Measurements from ENCODE around the gene INTS11.

Gene INTS11

GRCh38 chr1:1331068-1331965 is 6.9 kb upstream of the INTS11 start, which contains the start of gene TAS1R3:
Gene TAS1R3, plus strand, starts transcription at chr1:1331280. Its CDS starts 66 bp downstream, at chr1:1331346.
- H3K9me3 Mint-ChIP-seq = peaks cover 3% of the 10 kb centered on the region
- no peaks in the 10 kb centered on the region for H3K27me3 Mint-ChIP-seq
- no peak within 1 kb of the TSS for H3K4me3 Mint-ChIP-seq
- H3K4me1 Mint-ChIP-seq (ENCODE audit: low read depth) = peaks cover 3% of the 10 kb centered on the region
- no peak within 1 kb of the TSS for H3K27ac Mint-ChIP-seq
- H3K36me3 Mint-ChIP-seq (ENCODE audit: low read depth) = no peaks in the 10 kb centered on the region

DNA sequence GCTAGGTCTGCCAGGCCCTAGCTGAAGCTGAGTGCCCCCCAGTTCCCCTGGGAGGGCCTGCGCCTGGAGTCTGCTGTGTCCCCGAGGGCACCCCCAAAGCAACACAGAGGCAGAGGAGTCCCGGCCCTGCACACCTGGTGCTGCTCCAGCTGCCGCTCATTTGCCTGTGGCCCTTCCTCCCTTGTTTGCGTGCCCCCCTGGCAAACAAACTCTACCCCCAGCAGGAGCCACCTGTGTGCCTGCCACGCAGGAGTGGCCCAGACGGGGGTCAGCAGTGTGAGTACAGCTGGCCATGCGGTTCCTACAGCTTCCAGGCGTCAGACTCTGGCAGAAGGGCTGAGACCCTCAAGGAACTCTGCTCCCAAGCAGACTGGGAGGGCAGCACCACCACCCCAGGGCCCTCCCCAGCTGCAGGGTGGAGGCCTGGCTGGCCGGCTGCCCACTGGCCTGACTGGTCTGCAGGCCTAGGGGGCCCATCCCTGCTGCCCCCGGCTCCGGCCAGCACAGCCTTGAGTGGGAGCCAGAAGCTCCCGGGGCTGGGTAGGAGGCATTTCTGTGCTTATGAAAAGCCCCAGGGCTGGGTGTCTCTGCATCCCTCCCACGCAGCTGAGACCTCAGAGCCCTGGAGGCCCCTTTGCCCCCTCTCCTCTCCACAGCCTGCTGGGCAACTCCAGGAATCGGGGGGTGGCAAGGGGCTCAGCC is 6.1 kb upstream of the INTS11 start:
- peaks cover 3% of the 10 kb centered on the region for H3K9me3 Mint-ChIP-seq
- H3K36me3 Mint-ChIP-seq (ENCODE audit: low read depth) = no peaks in the 10 kb centered on the region
- no peak overlapping the region for H3K4me3 Mint-ChIP-seq
- no peak overlapping the region for H3K27ac Mint-ChIP-seq
- peaks cover 3% of the 10 kb centered on the region for H3K4me1 Mint-ChIP-seq (ENCODE audit: low read depth)
- no peaks in the 10 kb centered on the region for H3K27me3 Mint-ChIP-seq

DNA sequence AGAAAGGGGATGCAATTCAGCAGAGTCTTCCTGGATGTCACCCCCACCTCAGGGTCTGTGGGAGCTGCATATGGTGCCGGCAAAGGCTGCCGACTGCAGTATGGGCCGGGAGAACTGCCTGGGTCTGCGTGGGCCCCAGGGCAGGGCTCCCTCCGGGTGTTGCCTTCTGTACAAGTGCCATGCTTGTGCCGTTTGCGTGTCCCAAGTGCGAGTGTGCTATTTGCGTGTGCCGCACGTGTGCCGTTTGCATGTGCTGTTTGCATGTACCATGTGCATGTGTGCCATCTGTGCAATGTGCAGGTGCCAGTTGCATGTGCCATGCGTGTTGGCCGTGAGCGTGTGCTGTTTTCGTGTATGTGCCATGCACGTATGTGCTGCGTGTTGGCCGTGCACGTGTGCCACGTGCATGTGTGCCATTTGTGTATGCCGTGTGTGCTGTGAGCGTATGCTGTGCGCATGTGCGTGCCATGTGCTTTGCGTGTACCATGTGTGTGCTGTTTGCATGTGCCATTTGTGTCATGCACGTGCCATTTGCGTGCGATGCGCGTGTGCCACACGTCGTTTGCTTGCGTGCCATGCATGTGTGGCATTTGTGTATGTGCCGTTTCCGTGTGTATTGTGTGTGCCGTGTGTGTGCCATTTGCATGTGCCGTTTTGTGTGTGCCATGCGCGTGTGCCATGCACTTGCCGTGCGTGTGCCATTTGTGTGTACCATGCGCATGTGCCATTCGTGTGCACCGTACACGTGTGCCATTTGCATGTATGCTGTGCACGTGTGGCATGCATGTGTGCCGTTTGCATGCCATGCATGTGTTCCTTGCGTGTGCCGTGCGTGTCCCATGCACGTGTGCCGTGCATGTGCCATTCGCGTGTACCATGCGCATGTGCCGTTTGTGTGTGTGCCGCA is 5.1 kb upstream of the INTS11 start:
- no peaks in the 10 kb centered on the region for H3K36me3 Mint-ChIP-seq (ENCODE audit: low read depth)
- H3K27ac Mint-ChIP-seq = peak overlapping the region; percentile 26
- H3K9me3 Mint-ChIP-seq = peaks cover 3% of the 10 kb centered on the region
- H3K27me3 Mint-ChIP-seq = no peaks in the 10 kb centered on the region
- H3K4me1 Mint-ChIP-seq (ENCODE audit: low read depth) = peaks cover 3% of the 10 kb centered on the region
- no peak overlapping the region for H3K4me3 Mint-ChIP-seq

GRCh38 chr1:1328254-1328653 is 3.8 kb upstream of the INTS11 start:
- Mint-ChIP-seq H3K36me3 (ENCODE audit: low read depth) (peaks cover 5% of the 10 kb centered on the region), H3K4me3 (no peak overlapping the region), H3K27me3 (no peaks in the 10 kb centered on the region), H3K4me1 (ENCODE audit: low read depth) (peaks cover 8% of the 10 kb centered on the region), H3K9me3 (peaks cover 3% of the 10 kb centered on the region), H3K27ac (no peak overlapping the region)

GRCh38 chr1:1327291-1327690 is 2.8 kb upstream of the INTS11 start:
- peaks cover 16% of the 10 kb centered on the region for H3K4me1 Mint-ChIP-seq (ENCODE audit: low read depth)
- peaks cover 3% of the 10 kb centered on the region for H3K9me3 Mint-ChIP-seq
- no peaks in the 10 kb centered on the region for H3K27me3 Mint-ChIP-seq
- H3K4me3 Mint-ChIP-seq = no peak overlapping the region
- no peak overlapping the region for H3K27ac Mint-ChIP-seq
- peaks cover 5% of the 10 kb centered on the region for H3K36me3 Mint-ChIP-seq (ENCODE audit: low read depth)

DNA sequence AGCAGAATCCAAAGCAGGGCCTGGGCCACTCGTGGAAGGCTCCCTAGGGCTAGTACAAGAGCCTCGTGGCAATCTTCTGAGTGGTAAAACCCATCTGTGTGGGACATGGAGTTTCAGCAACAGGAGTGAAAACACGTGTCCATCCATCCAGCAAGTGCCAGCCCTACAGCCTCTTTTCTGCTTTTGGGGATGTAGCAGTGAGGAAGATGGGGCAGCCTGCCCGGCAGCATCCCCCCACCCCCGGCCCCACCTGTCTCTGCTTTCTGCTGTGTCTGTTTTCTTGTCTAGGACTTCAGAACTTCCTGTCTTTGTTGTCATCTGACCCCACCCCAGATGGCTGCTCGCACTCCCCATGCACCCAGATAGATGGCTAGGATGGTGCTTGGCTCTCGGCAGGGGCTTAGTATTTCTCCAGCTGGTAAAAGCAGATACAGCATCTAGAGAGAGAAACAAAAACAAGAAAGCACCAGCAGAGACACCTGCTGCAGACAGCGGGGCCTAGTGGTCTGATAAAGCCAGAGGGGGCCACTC is 1.7 kb upstream of the INTS11 start:
- Mint-ChIP-seq H3K4me1 (ENCODE audit: low read depth) (peaks cover 20% of the 10 kb centered on the region), H3K27me3 (no peaks in the 10 kb centered on the region), H3K27ac (no peak overlapping the region), H3K4me3 (peak overlapping the region; percentile 71), H3K9me3 (peaks cover 3% of the 10 kb centered on the region), H3K36me3 (ENCODE audit: low read depth) (peaks cover 5% of the 10 kb centered on the region)

- peaks cover 3% of the 10 kb centered on the region for H3K9me3 Mint-ChIP-seq
- H3K36me3 Mint-ChIP-seq (ENCODE audit: low read depth) = peaks cover 5% of the 10 kb centered on the region
- no peak overlapping the region for H3K27ac Mint-ChIP-seq
- H3K27me3 Mint-ChIP-seq = no peaks in the 10 kb centered on the region
- H3K4me1 Mint-ChIP-seq (ENCODE audit: low read depth) = peaks cover 20% of the 10 kb centered on the region
- H3K4me3 Mint-ChIP-seq = peak overlapping the region; percentile 71
These were observed 1.0 kb upstream of the INTS11 start for GRCh38 chr1:1325288-1326074.

DNA sequence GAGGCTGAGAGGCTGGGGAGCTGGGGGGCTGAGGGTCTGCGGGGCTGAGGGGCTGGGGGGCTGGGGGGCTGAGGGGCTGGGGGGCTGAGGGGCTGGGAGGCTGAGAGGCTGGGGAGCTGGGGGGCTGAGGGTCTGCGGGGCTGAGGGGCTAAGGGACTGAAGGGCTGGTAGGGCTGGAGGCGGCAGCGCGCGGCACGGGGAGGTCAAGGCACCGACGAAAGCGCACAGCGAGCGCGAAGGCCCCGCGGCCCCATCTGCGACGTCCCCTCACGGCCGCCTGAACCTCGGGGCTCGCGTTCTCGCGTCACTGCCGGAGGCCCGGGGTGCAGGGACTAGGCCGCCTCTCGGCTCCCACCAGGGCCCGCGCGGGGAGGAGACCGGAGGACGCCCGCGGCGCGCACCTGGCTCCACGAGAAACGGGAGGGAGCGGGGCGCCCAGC is 356 bp downstream of the INTS11 start:
- no peaks in the 10 kb centered on the region for H3K9me3 Mint-ChIP-seq
- H3K4me3 Mint-ChIP-seq = peak overlapping the region; percentile 85
- H3K4me1 Mint-ChIP-seq (ENCODE audit: low read depth) = peaks cover 16% of the 10 kb centered on the region
- H3K27me3 Mint-ChIP-seq = no peaks in the 10 kb centered on the region
- peak overlapping the region; percentile 87 for H3K27ac Mint-ChIP-seq
- H3K36me3 Mint-ChIP-seq (ENCODE audit: low read depth) = peaks cover 14% of the 10 kb centered on the region

- H3K4me1 Mint-ChIP-seq (ENCODE audit: low read depth) = peaks cover 16% of the 10 kb centered on the region
- peak overlapping the region; percentile 93 for H3K27ac Mint-ChIP-seq
- H3K9me3 Mint-ChIP-seq = no peaks in the 10 kb centered on the region
These were observed 1.5 kb downstream of the INTS11 start for GRCh38 chr1:1322952-1323351.

DNA sequence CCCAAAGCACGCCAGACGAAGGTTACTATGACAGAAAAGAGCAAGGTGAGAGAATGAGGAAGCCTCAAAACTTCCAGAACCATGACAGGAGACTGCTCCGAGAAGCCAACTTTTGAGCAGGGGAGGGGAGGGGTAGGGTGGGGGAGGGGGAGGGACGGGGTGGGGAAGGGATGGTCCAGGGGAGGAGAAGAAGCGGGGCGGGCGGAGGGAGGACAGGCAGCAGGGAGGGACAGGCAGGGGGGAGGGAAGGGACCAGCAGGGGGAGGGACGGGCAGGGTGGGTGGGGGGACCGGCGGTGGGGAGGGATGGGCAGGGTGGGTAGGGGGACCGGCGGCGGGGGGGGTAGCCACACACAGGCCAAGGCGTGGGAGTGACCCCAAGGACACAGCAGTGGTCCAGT is 2.0 kb downstream of the INTS11 start:
- peak overlapping the region; percentile 65 for H3K4me3 Mint-ChIP-seq
- peak overlapping the region; percentile 49 for H3K27ac Mint-ChIP-seq
- H3K4me1 Mint-ChIP-seq (ENCODE audit: low read depth) = peaks cover 16% of the 10 kb centered on the region
- H3K27me3 Mint-ChIP-seq = no peaks in the 10 kb centered on the region
- peaks cover 16% of the 10 kb centered on the region for H3K36me3 Mint-ChIP-seq (ENCODE audit: low read depth)
- H3K9me3 Mint-ChIP-seq = no peaks in the 10 kb centered on the region

More at GRCh38 chr1:1322952-1323351, 1.5 kb downstream of the INTS11 start:
- no peaks in the 10 kb centered on the region for H3K27me3 Mint-ChIP-seq
- peaks cover 14% of the 10 kb centered on the region for H3K36me3 Mint-ChIP-seq (ENCODE audit: low read depth)
- H3K4me3 Mint-ChIP-seq = peak overlapping the region; percentile 90

GRCh38 chr1:1321477-1321876 is 3.0 kb downstream of the INTS11 start:
- Mint-ChIP-seq H3K9me3 (no peaks in the 10 kb centered on the region), H3K4me1 (ENCODE audit: low read depth) (peaks cover 16% of the 10 kb centered on the region), H3K27ac (no peak overlapping the region), H3K27me3 (no peaks in the 10 kb centered on the region), H3K36me3 (ENCODE audit: low read depth) (peaks cover 20% of the 10 kb centered on the region), H3K4me3 (no peak overlapping the region)

GRCh38 chr1:1320666-1321448 is 3.6 kb downstream of the INTS11 start:
- Mint-ChIP-seq H3K27me3 (no peaks in the 10 kb centered on the region), H3K27ac (no peak overlapping the region), H3K4me1 (ENCODE audit: low read depth) (peaks cover 16% of the 10 kb centered on the region), H3K9me3 (no peaks in the 10 kb centered on the region), H3K36me3 (ENCODE audit: low read depth) (peaks cover 21% of the 10 kb centered on the region), H3K4me3 (no peak overlapping the region)

GRCh38 chr1:1319646-1319941 is 4.9 kb downstream of the INTS11 start:
- Mint-ChIP-seq H3K4me1 (ENCODE audit: low read depth) (peaks cover 16% of the 10 kb centered on the region), H3K27ac (no peak overlapping the region)

More at GRCh38 chr1:1319646-1319941, 4.9 kb downstream of the INTS11 start:
- H3K27me3 Mint-ChIP-seq = no peaks in the 10 kb centered on the region
- H3K36me3 Mint-ChIP-seq (ENCODE audit: low read depth) = peaks cover 28% of the 10 kb centered on the region
- no peaks in the 10 kb centered on the region for H3K9me3 Mint-ChIP-seq
- no peak overlapping the region for H3K4me3 Mint-ChIP-seq
